Measurements from ENCODE around the gene TRNAU1AP.
"Not testable (repeated sequence)": the region's sequence is repeated elsewhere in the genome, so short reads cannot be mapped to it uniquely, and the experiment has no call there.

The TRNAU1AP gene

GRCh38 chr1:28578696-28579218 is 25.9 kb downstream of the TRNAU1AP start:
- no peak for DNase-seq

- DNase-seq: no peak
Observed at GRCh38 chr1:28579401-28579800, 26.5 kb downstream of the TRNAU1AP start.

GRCh38 chr1:28580722-28581530 is 28.0 kb downstream of the TRNAU1AP start:
- no peak for DNase-seq

GRCh38 chr1:28581531-28582247 is 28.8 kb downstream of the TRNAU1AP start:
- peak; percentile 67 for DNase-seq

GRCh38 chr1:28582248-28582615 is 29.3 kb downstream of the TRNAU1AP start:
- no peak for DNase-seq

- not testable (repeated sequence) for DNase-seq
Observed at GRCh38 chr1:28586585-28587391, 33.9 kb downstream of the TRNAU1AP start.

GRCh38 chr1:28591708-28592320 is 38.9 kb downstream of the TRNAU1AP start, which contains the start of gene RAB42:
Gene RAB42 (plus strand): TSS chr1:28592265. CDS start chr1:28592512, 247 bp downstream.
- no peak for DNase-seq

GRCh38 chr1:28592321-28593071 is 39.6 kb downstream of the TRNAU1AP start:
- no peak for DNase-seq

GRCh38 chr1:28593988-28594356 is 41.1 kb downstream of the TRNAU1AP start:
- DNase-seq: not testable (repeated sequence)

- not testable (repeated sequence) for DNase-seq
Observed at GRCh38 chr1:28594686-28595411, 42.0 kb downstream of the TRNAU1AP start.

GRCh38 chr1:28595412-28596191 is 42.7 kb downstream of the TRNAU1AP start:
- no peak for DNase-seq

- not testable (repeated sequence) for DNase-seq
Observed at GRCh38 chr1:28596276-28596675, 43.4 kb downstream of the TRNAU1AP start.

- no peak for DNase-seq
Observed at GRCh38 chr1:28601696-28602095, 48.8 kb downstream of the TRNAU1AP start.

GRCh38 chr1:28602536-28603439 is 49.9 kb downstream of the TRNAU1AP start:
- no peak for DNase-seq

GRCh38 chr1:28604411-28604810 is 51.5 kb downstream of the TRNAU1AP start:
- DNase-seq: no peak

GRCh38 chr1:28604962-28605361 is 52.1 kb downstream of the TRNAU1AP start:
- no peak for DNase-seq

- DNase-seq: no peak
Observed at GRCh38 chr1:28606771-28607170, 53.9 kb downstream of the TRNAU1AP start.

GRCh38 chr1:28613175-28613574 is 60.3 kb downstream of the TRNAU1AP start:
- no peak for DNase-seq
